Karpas-422 (cell line): ENCODE results near the gene L3MBTL1. TPM values are rescaled to one million over a fixed set of nuclear protein-coding genes. Genes with fewer than 3 reads are reported as not detected.

ENCODE experiments used
- DNase-seq: peaks from one replicate; pipeline ENCODE4 v3.0.0-alpha.2; 2015
- H2AFZ ChIP-seq: fragments of 200-600 bp; sonication (generic); 2 replicates; pipeline ENCODE4 v1.6.1; 2014; ENCODE audit warnings: antibody characterized with exemption, low read length, mixed read lengths
- H3K27ac ChIP-seq: fragments of 200-600 bp; sonication (generic); 2 replicates; pipeline ENCODE4 v1.5.1; 2014; ENCODE audit warnings: mild to moderate bottlenecking, low read length, moderate library complexity
- H3K27me3 ChIP-seq: fragments of 200-600 bp; sonication (generic); 2 replicates; pipeline ENCODE4 v1.6.1; 2014; ENCODE audit warnings: low read length, mixed read lengths
- H3K36me3 ChIP-seq: fragments of 200-600 bp; sonication (generic); 2 replicates; pipeline ENCODE4 v1.6.1; 2014; ENCODE audit warnings: low read length, mixed read lengths; ENCODE audit not compliant: insufficient read depth
- H3K4me1 ChIP-seq: fragments of 200-600 bp; sonication (generic); 2 replicates; pipeline ENCODE4 v1.6.1; 2014; ENCODE audit warnings: mild to moderate bottlenecking, low read length, mixed read lengths
- H3K4me2 ChIP-seq: fragments of 200-600 bp; sonication (generic); 2 replicates; pipeline ENCODE4 v1.6.1; 2014; ENCODE audit warnings: low read length, low read depth, mild to moderate bottlenecking; ENCODE audit not compliant: poor library complexity, severe bottlenecking
- H3K4me3 ChIP-seq: fragments of 200-600 bp; sonication (generic); 2 replicates; pipeline ENCODE4 v1.5.1; 2014; ENCODE audit warnings: mild to moderate bottlenecking, antibody characterized with exemption, low read length, mixed read lengths
- H3K79me2 ChIP-seq: fragments of 200-600 bp; sonication (generic); 2 replicates; pipeline ENCODE4 v1.6.1; 2014; ENCODE audit warnings: mild to moderate bottlenecking, low read length, mixed read lengths
- H3K9ac ChIP-seq: fragments of 200-600 bp; sonication (generic); 2 replicates; pipeline ENCODE4 v1.6.0; 2014; ENCODE audit warnings: low read length
- H3K9me2 ChIP-seq: fragments of 200-600 bp; sonication (generic), shearing (Covaris generic); replicated peaks from 2 replicates; pipeline ENCODE4 v1.6.0; 2014; ENCODE audit warnings: mild to moderate bottlenecking, low read length, moderate library complexity; ENCODE audit not compliant: insufficient read depth
- H3K9me3 ChIP-seq: fragments of 300-700, 200-600 bp; sonication (generic); 2 replicates; pipeline ENCODE4 v1.6.1; 2014; ENCODE audit warnings: low read length, mixed read lengths
- H4K20me1 ChIP-seq: fragments of 200-600 bp; sonication (generic); 2 replicates; pipeline ENCODE4 v1.6.1; 2014; ENCODE audit warnings: mild to moderate bottlenecking, antibody characterized with exemption, low read length, low read depth; ENCODE audit not compliant: insufficient read depth
- total RNA-seq: library from RNA; depleted of rRNA; stranded (reverse); fragments of >200 nt; shearing (Covaris generic); gene quantifications from 2 replicates; pipeline ENCODE4 v1.2.3, GENCODE V29; 2014; ENCODE audit warnings: low replicate concordance

The L3MBTL1 gene
- total RNA-seq, 1 experiment from 2014 or later = 15.5 TPM

DNA sequence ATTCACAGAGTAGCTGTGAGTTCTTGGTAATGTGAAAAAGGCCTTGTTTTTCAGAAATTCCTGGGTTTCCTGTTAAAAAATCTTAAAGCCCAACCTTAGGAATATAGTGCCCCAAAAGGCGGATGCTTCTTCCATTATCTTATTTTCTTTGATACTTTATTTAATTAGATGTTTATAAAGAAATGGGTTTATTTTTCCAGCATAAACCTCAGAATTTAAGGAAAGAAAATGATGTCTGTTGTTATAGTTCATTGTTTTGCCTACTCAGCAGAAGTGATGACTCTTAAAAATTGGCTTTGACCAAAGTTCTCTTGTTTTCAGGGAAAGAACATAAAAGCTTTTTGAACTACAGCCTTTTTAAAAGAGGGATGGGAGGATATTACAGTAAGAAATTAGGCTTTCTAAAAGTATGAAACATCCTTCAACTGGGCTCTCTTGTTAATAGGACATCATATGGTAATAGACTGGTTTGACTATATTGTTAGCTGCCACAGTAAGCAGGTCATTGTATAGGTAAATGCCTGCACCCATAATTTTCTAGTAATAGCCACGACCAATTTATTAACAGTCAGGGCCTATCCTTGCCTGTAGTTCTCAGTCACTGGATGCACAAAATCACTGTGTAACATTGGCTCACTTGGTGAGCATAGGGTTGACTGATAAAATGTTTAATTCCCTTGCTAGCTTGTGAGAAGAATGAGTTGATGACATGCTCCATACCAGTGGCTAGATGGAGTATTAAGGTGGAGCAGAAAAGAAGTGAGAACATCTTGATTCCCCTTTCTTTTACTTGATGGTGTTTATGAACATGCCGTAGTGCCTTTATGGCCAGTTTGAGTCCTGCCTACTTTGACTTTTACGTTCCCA is 44.6 kb upstream of the L3MBTL1 start:
- peaks cover 56% of the 10 kb centered on the region for H4K20me1 ChIP-seq
- no peak overlapping the region for H3K4me2 ChIP-seq
- H3K36me3 ChIP-seq = peaks cover 57% of the 10 kb centered on the region
- H3K9me2 ChIP-seq = no peaks in the 10 kb centered on the region
- H3K79me2 ChIP-seq = peaks cover 23% of the 10 kb centered on the region
- peaks cover 10% of the 10 kb centered on the region for H3K4me1 ChIP-seq
- no peak overlapping the region for H3K4me3 ChIP-seq
- no peak overlapping the region for H3K9ac ChIP-seq
- H3K27ac ChIP-seq = no peak overlapping the region
- no peak for DNase-seq
- H3K27me3 ChIP-seq = no peaks in the 10 kb centered on the region
- no peak overlapping the region for H2AFZ ChIP-seq
- no peaks in the 10 kb centered on the region for H3K9me3 ChIP-seq

DNA sequence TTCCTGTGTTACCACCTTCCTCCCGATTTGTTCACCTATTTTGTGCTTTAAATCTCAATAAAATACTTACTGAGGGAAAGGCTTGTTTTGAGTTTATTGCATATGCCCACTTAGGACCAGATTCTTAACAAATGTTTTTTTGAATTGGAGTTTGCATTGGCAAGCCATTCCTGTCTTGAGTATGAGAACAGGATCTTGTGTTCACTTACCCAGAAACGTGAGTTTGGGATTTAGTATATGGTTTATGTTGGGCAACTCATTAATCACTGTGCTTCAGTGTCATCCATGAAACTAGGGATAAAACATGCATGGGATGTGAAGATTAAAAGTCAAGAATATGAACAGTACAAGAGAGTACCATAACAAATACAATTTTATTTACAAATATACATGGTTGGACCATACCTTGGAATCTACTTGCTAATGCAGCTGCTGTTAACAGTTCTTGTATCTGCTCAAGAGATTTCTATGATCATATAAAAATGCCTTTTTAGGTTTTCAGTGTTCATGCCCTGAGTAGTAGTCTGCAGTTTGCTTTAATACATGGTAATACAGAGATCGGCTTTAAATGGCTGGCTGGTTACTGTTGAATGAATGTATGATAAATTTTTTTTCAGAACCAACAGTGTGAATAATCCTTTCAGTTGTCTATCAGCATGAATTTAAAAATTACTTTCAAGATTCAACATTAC is 43.8 kb upstream of the L3MBTL1 start:
- Histone ChIP-seq H2AFZ (no peak overlapping the region), H3K9me3 (no peaks in the 10 kb centered on the region), H3K9me2 (no peaks in the 10 kb centered on the region), H3K4me2 (no peak overlapping the region), H3K4me1 (peaks cover 10% of the 10 kb centered on the region), H3K4me3 (no peak overlapping the region), H3K27ac (no peak overlapping the region), H4K20me1 (peaks cover 54% of the 10 kb centered on the region), H3K36me3 (peaks cover 57% of the 10 kb centered on the region), H3K9ac (no peak overlapping the region), H3K79me2 (peaks cover 16% of the 10 kb centered on the region), H3K27me3 (no peaks in the 10 kb centered on the region)
- DNase-seq = peak; percentile 46

DNA sequence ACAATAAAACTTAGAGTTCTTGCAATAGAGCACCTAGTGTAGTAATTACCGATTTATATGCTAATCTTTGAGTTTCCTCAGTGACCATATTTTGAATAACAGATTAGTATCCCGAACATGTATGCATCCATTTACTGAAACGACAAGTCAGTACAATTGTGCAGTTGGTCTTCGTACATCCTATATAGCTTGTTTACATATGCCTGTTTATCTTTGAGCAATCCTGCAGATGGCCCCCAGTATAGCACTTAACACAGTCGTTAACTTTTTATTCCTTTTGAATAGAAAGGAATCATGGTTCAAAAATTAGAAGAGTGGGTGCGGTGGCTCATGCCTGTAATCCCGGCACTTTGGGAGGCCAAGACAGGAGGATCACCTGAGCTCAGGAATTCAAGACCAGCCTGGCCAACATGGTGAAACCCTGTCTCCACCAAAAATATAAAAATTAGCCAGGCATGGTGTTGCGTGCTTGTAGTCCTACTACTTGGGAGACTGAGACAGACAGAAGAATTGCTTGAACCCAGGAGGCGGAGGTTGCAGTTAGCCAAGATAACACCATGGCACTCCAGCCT is 43.2 kb upstream of the L3MBTL1 start:
- H3K36me3 ChIP-seq = peaks cover 52% of the 10 kb centered on the region
- no peaks in the 10 kb centered on the region for H3K9me2 ChIP-seq
- H3K79me2 ChIP-seq = peaks cover 10% of the 10 kb centered on the region
- no peak overlapping the region for H3K4me2 ChIP-seq
- peaks cover 48% of the 10 kb centered on the region for H4K20me1 ChIP-seq
- no peak overlapping the region for H2AFZ ChIP-seq
- no peak overlapping the region for H3K4me3 ChIP-seq
- H3K4me1 ChIP-seq = peaks cover 4% of the 10 kb centered on the region
- DNase-seq = no peak
- no peaks in the 10 kb centered on the region for H3K27me3 ChIP-seq
- H3K9me3 ChIP-seq = no peaks in the 10 kb centered on the region
- H3K9ac ChIP-seq = no peak overlapping the region
- H3K27ac ChIP-seq = no peak overlapping the region

DNA sequence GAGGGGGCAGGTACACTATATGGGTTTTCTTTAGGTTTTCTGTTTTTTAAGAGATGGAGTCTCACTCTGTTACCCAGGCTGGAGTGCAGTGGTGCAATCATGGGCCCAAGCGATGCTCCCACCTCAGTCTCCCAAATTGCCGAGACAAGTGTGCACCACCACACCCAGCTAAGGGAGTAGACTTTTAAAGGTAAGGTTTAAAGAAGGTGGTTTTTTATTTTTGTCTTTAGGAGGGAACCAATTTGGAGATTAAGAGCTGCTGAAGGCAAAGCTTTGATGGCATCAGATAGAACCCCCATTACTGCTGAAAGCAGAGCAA is 41.9 kb upstream of the L3MBTL1 start:
- Histone ChIP-seq H3K4me2 (no peak overlapping the region), H3K27ac (no peak overlapping the region), H3K9ac (no peak overlapping the region), H2AFZ (no peak overlapping the region), H3K79me2 (no peaks in the 10 kb centered on the region), H3K4me1 (no peaks in the 10 kb centered on the region), H3K36me3 (peaks cover 39% of the 10 kb centered on the region), H4K20me1 (peaks cover 36% of the 10 kb centered on the region), H3K9me3 (no peaks in the 10 kb centered on the region), H3K9me2 (no peaks in the 10 kb centered on the region), H3K4me3 (no peak overlapping the region), H3K27me3 (no peaks in the 10 kb centered on the region)
- no peak for DNase-seq

DNA sequence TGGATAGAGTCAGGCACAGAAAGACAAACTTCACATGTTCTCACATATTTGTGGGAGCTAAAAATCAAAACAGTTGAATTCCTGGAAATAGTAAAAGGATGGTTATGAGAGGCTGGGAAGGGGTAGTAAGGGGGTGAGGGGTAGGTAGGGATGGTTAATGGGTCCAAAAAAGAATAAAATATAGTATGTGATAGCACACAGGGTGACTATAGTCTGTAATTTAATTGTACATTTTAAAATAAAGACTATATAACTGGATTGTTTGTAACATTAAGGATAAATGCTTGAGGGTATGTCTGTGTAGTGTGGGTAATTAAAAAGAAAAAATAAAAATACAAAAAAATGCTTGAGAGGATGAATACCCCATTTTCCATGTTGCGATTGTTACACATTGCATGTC is 39.9 kb upstream of the L3MBTL1 start:
- Histone ChIP-seq H3K9me3 (no peaks in the 10 kb centered on the region), H4K20me1 (peaks cover 22% of the 10 kb centered on the region), H3K27ac (no peak overlapping the region), H2AFZ (no peak overlapping the region), H3K27me3 (no peaks in the 10 kb centered on the region), H3K4me3 (no peak overlapping the region), H3K36me3 (peaks cover 20% of the 10 kb centered on the region; the same call in 1 of the 2 replicates), H3K4me2 (no peak overlapping the region), H3K79me2 (no peaks in the 10 kb centered on the region), H3K9me2 (no peaks in the 10 kb centered on the region), H3K9ac (no peak overlapping the region), H3K4me1 (no peaks in the 10 kb centered on the region)
- DNase-seq = no peak

DNA sequence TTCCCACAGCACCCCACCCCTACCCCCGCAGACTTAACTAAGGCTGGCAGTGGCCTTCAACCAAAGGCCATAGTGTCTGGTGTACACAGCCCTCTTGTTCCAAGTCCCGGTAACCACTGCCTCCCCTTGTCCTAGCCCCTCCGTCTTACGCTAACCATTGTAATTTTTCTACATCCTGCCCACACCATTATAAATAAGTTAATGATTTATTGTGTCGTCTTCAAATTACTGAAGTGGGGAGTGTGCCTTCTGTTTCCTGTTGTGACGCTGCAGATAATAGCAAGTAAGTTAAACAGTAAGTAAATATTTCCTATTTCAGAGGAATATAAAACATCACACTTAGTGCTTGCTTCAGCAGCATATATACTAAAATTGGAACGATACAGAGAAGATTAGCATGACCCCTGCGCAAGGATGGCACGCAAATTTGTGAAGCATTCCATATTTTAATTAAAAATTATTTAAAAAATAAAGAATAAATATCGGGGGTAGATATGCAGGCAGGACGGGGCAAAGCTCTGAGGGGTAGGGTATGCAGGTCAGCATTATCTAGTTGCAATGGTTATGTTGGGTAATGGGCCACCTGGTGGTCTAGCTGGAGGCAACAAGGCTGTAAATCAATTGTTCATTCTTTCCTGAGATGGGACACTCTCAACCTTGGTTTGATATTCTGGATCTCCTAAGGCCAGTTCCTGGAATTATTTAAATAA is 34.7 kb upstream of the L3MBTL1 start:
- Histone ChIP-seq H3K9ac (no peak overlapping the region), H3K36me3 (no peaks in the 10 kb centered on the region), H3K4me3 (no peak overlapping the region), H3K4me2 (no peak overlapping the region), H2AFZ (no peak overlapping the region), H3K27ac (no peak overlapping the region), H3K9me3 (no peaks in the 10 kb centered on the region), H3K27me3 (no peaks in the 10 kb centered on the region), H3K79me2 (no peaks in the 10 kb centered on the region), H4K20me1 (0 out of 2 replicates have a peak, but pooled peaks cover 3% of the 10 kb centered on the region), H3K4me1 (no peaks in the 10 kb centered on the region), H3K9me2 (no peaks in the 10 kb centered on the region)
- DNase-seq = no peak

DNA sequence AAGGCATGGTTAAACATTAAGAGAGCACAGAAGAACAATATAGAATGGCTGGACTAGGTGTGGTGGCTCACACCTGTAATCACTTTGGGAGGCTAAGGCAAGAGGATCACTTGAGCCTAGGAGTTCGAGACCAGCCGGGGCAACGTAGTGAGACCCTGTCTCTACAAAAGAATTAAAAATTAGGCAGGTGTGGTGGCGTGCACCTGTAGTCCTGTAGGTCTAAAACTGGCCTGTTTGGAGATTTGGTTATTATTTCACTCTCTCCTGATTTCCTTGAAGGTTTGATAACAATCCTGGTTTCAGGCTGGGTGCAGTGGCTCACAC is 34.2 kb upstream of the L3MBTL1 start:
- Histone ChIP-seq H3K27me3 (no peaks in the 10 kb centered on the region), H3K27ac (no peak overlapping the region), H3K4me3 (no peak overlapping the region), H3K9ac (no peak overlapping the region), H3K79me2 (no peaks in the 10 kb centered on the region), H4K20me1 (0 out of 2 replicates have a peak, but pooled peaks cover 3% of the 10 kb centered on the region), H2AFZ (no peak overlapping the region), H3K4me2 (no peak overlapping the region), H3K36me3 (no peaks in the 10 kb centered on the region), H3K9me2 (no peaks in the 10 kb centered on the region), H3K4me1 (no peaks in the 10 kb centered on the region), H3K9me3 (no peaks in the 10 kb centered on the region)
- no peak for DNase-seq

DNA sequence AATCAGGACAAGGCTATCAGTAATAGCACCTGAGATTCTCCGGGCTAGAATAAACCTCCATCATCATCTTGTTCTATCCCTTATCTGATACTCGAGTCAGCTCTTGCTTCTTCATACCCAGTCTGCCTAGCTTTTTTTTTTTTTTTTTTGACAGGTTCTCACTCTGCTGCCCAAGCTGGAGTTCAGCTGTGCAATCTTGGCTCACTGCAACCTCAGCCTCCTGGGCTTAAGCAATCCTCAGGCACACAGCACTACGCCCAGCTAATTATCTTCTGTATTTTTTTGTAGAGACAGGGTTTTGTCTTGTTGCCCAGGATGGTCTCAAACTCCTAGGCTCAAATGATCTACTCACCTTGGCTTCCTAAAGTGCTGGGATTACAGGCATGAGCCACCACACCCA is 30.3 kb upstream of the L3MBTL1 start:
- H2AFZ ChIP-seq = no peak overlapping the region
- H4K20me1 ChIP-seq = no peaks in the 10 kb centered on the region
- no peaks in the 10 kb centered on the region for H3K27me3 ChIP-seq
- no peak overlapping the region for H3K4me3 ChIP-seq
- no peaks in the 10 kb centered on the region for H3K79me2 ChIP-seq
- no peak overlapping the region for H3K9ac ChIP-seq
- H3K27ac ChIP-seq = no peak overlapping the region
- no peaks in the 10 kb centered on the region for H3K9me3 ChIP-seq
- H3K9me2 ChIP-seq = no peaks in the 10 kb centered on the region
- no peak overlapping the region for H3K4me2 ChIP-seq
- H3K4me1 ChIP-seq = no peaks in the 10 kb centered on the region
- no peak for DNase-seq
- H3K36me3 ChIP-seq = no peaks in the 10 kb centered on the region
